Hepatocyte (in vitro differentiated cells): Measurements from ENCODE around the gene GPRIN3. TPM values are rescaled to one million over a fixed set of nuclear protein-coding genes. Genes with fewer than 3 reads are reported as not detected.

Experiments
- DNase-seq: peaks from one replicate; pipeline ENCODE4 v3.0.0-alpha.2; 2016; ENCODE audit warnings: low spot score
- H2AFZ ChIP-seq: fragments of 200-600 bp; sonication (generic); 2 replicates; pipeline ENCODE4 v1.6.0; 2016; ENCODE audit warnings: antibody characterized with exemption, mild to moderate bottlenecking
- H3K27ac ChIP-seq: fragments of 200-600 bp; sonication (generic); 2 replicates; pipeline ENCODE4 v1.5.1; 2016; ENCODE audit warnings: mild to moderate bottlenecking
- H3K27me3 ChIP-seq: fragments of 200-600 bp; sonication (generic); 2 replicates; pipeline ENCODE4 v1.6.1; 2016
- H3K36me3 ChIP-seq: fragments of 200-600 bp; sonication (generic); replicated peaks from 2 replicates; pipeline ENCODE4 v1.5.1; 2016; ENCODE audit warnings: low read depth; ENCODE audit not compliant: insufficient read depth
- H3K4me1 ChIP-seq: fragments of 200-600 bp; sonication (generic); 2 replicates; pipeline ENCODE4 v1.5.1; 2016; ENCODE audit warnings: mild to moderate bottlenecking, moderate library complexity; ENCODE audit not compliant: insufficient read depth
- H3K4me2 ChIP-seq: fragments of 200-600 bp; sonication (generic); 2 replicates; pipeline ENCODE4 v1.6.0; 2016
- H3K4me3 ChIP-seq: fragments of 200-600 bp; sonication (generic); 2 replicates; pipeline ENCODE4 v1.5.1; 2016; ENCODE audit warnings: mild to moderate bottlenecking
- H3K79me2 ChIP-seq: fragments of 200-600 bp; sonication (generic); 2 replicates; pipeline ENCODE4 v1.6.0; 2017; ENCODE audit warnings: mild to moderate bottlenecking
- H3K9me2 ChIP-seq: fragments of 200-600 bp; sonication (generic); replicated peaks from 2 replicates; pipeline ENCODE4 v1.6.0; 2017; ENCODE audit warnings: mild to moderate bottlenecking; ENCODE audit not compliant: insufficient read depth
- H3K9me3 ChIP-seq: fragments of 200-600 bp; sonication (generic); 2 replicates; pipeline ENCODE4 v1.5.1; 2016; ENCODE audit warnings: low read depth, mild to moderate bottlenecking
- H4K20me1 ChIP-seq: fragments of 200-600 bp; sonication (generic); 2 replicates; pipeline ENCODE4 v1.6.0; 2016; ENCODE audit warnings: mild to moderate bottlenecking; ENCODE audit not compliant: insufficient read depth, poor library complexity, severe bottlenecking
- CTCF ChIP-seq: fragments of 200-600 bp; sonication (generic); IDR thresholded peaks from 2 replicates; pipeline ENCODE4 v1.5.1; 2016; ENCODE audit warnings: antibody characterized with exemption, mild to moderate bottlenecking; ENCODE audit not compliant: poor library complexity
- EZH2 ChIP-seq: fragments of 200-600 bp; sonication (generic); IDR thresholded peaks from 2 replicates; pipeline ENCODE4 v1.6.1; 2016; ENCODE audit warnings: antibody characterized with exemption, mild to moderate bottlenecking, borderline replicate concordance
- EZH2phosphoT487 ChIP-seq: fragments of 200-600 bp; sonication (generic); IDR thresholded peaks from one replicate; pipeline ENCODE4 v1.6.1; 2018; ENCODE audit warnings: antibody characterized with exemption, mild to moderate bottlenecking, low read depth, moderate library complexity; ENCODE audit not compliant: unreplicated experiment, severe bottlenecking
- WGBS: methylation state at CpG from one replicate; pipeline ENCODE4 v1.1.6; 2016; ENCODE audit warnings: low lambda C conversion rate; ENCODE audit errors: missing lambda C conversion rate; 5-methylcytosine and 5-hydroxymethylcytosine counted together
- polyA plus RNA-seq: library from polyadenylated mRNA; unstranded; fragments of >200 nt; fragmentation: Nextera tagmentation; extraction: Ambion mirVana; gene quantifications from 2 replicates; pipeline ENCODE4 v1.2.1, GENCODE V29; 2016
- total RNA-seq: library from RNA; depleted of rRNA; stranded (reverse); fragments of >200 nt; gene quantifications from 2 replicates; pipeline ENCODE4 v1.2.3, GENCODE V29; 2014

Gene GPRIN3
- total and polyA plus RNA-seq, 2 experiments from 2014 or later: 0.64 to 3.0 TPM

- no peaks in the 10 kb centered on the region for H3K9me3 ChIP-seq
- H3K27ac ChIP-seq: no peak overlapping the region
- H3K36me3 ChIP-seq: no peaks in the 10 kb centered on the region
- 63% methylated on average over 3 of the region's 3 CpGs for WGBS
- TF ChIP-seq EZH2 (no peak), EZH2phosphoT487 (no peak), CTCF (no peak)
- H2AFZ ChIP-seq: no peak overlapping the region
- H3K79me2 ChIP-seq: no peaks in the 10 kb centered on the region
- H3K27me3 ChIP-seq: no peaks in the 10 kb centered on the region
- no peak overlapping the region for H3K4me3 ChIP-seq
- no peaks in the 10 kb centered on the region for H4K20me1 ChIP-seq
- H3K4me2 ChIP-seq: no peak overlapping the region
- H3K9me2 ChIP-seq: no peaks in the 10 kb centered on the region
- DNase-seq: no peak
- H3K4me1 ChIP-seq: no peaks in the 10 kb centered on the region
Measured at GRCh38 chr4:89316931-89317366, 9.3 kb upstream of the GPRIN3 start.

GRCh38 chr4:89316211-89316610, 8.6 kb upstream of the GPRIN3 start:
- DNase-seq: no peak
- Histone ChIP-seq H3K36me3 (no peaks in the 10 kb centered on the region), H3K27ac (no peak overlapping the region)

GRCh38 chr4:89314291-89314690, 6.7 kb upstream of the GPRIN3 start:
- Histone ChIP-seq H3K4me2 (no peak overlapping the region), H3K4me3 (no peak overlapping the region), H3K27ac (no peak overlapping the region), H4K20me1 (no peaks in the 10 kb centered on the region), H3K9me2 (no peaks in the 10 kb centered on the region), H3K4me1 (no peaks in the 10 kb centered on the region), H3K79me2 (no peaks in the 10 kb centered on the region), H3K9me3 (no peaks in the 10 kb centered on the region), H3K36me3 (no peaks in the 10 kb centered on the region), H2AFZ (no peak overlapping the region), H3K27me3 (peaks cover 2% of the 10 kb centered on the region)
- 91% methylated on average over 3 of the region's 3 CpGs for WGBS
- DNase-seq: no peak
- TF ChIP-seq EZH2phosphoT487: no peak
- no peak for TF ChIP-seq CTCF
- TF ChIP-seq EZH2: no peak

More at GRCh38 chr4:89316211-89316610, 8.6 kb upstream of the GPRIN3 start:
- H3K9me2 ChIP-seq: no peaks in the 10 kb centered on the region
- TF ChIP-seq EZH2 (no peak), CTCF (no peak), EZH2phosphoT487 (no peak)
- H3K79me2 ChIP-seq: no peaks in the 10 kb centered on the region
- H3K9me3 ChIP-seq: no peaks in the 10 kb centered on the region
- no peaks in the 10 kb centered on the region for H3K27me3 ChIP-seq
- 73% methylated on average over 1 of the region's 1 CpG for WGBS
- H3K4me1 ChIP-seq: no peaks in the 10 kb centered on the region
- H3K4me3 ChIP-seq: no peak overlapping the region
- no peaks in the 10 kb centered on the region for H4K20me1 ChIP-seq
- no peak overlapping the region for H3K4me2 ChIP-seq
- H2AFZ ChIP-seq: no peak overlapping the region

GRCh38 chr4:89312066-89312465, 4.5 kb upstream of the GPRIN3 start:
- Histone ChIP-seq H3K9me2 (no peaks in the 10 kb centered on the region), H3K4me3 (no peak overlapping the region), H3K36me3 (no peaks in the 10 kb centered on the region), H2AFZ (no peak overlapping the region), H3K79me2 (no peaks in the 10 kb centered on the region), H3K9me3 (no peaks in the 10 kb centered on the region), H3K27me3 (peaks cover 2% of the 10 kb centered on the region), H3K4me1 (no peaks in the 10 kb centered on the region), H3K27ac (no peak overlapping the region), H3K4me2 (no peak overlapping the region), H4K20me1 (no peaks in the 10 kb centered on the region)
- TF ChIP-seq CTCF (no peak), EZH2 (no peak), EZH2phosphoT487 (no peak)
- DNase-seq: no peak
